GM12873 (cell line): ENCODE results near the gene FBXO5.

Source experiments
- CTCF ChIP-seq: IDR thresholded peaks from 2 replicates; pipeline ENCODE4 v1.5.1; 2012; ENCODE audit warnings: low read depth, mild to moderate bottlenecking, moderate library complexity, low read length, control low read depth; ENCODE audit not compliant: insufficient read depth; ENCODE audit errors: missing control alignments

The FBXO5 gene

GRCh38 chr6:152976749-152977148 lies 6.1 kb downstream of the FBXO5 start:
- no peak for TF ChIP-seq CTCF

- no peak for TF ChIP-seq CTCF
Observed at GRCh38 chr6:152975204-152975915, 7.5 kb downstream of the FBXO5 start.

- TF ChIP-seq CTCF: no peak
Observed at GRCh38 chr6:152973916-152974315, 8.9 kb downstream of the FBXO5 start.

GRCh38 chr6:152969688-152970418 lies 13.0 kb downstream of the FBXO5 start:
- TF ChIP-seq CTCF: no peak

- no peak for TF ChIP-seq CTCF
Observed at GRCh38 chr6:152959333-152959732, 23.5 kb downstream of the FBXO5 start.

- no peak for TF ChIP-seq CTCF
Observed at GRCh38 chr6:152957796-152958195, 25.0 kb downstream of the FBXO5 start.

GRCh38 chr6:152954443-152954842 lies 28.4 kb downstream of the FBXO5 start:
- no peak for TF ChIP-seq CTCF
